GM10266 (cell line): ENCODE data around the gene ANKRD30BL.
"Not testable (repeated sequence)": the region's sequence is repeated elsewhere in the genome, so short reads cannot be mapped to it uniquely, and the experiment has no call there.

Experiments
- DNase-seq: peaks from one replicate; pipeline ENCODE4 v3.0.0; 2012; ENCODE audit errors: extremely low spot score
- CTCF ChIP-seq: IDR thresholded peaks from 2 replicates; pipeline ENCODE4 v1.5.1; 2012; ENCODE audit warnings: mild to moderate bottlenecking, low read depth; ENCODE audit not compliant: control insufficient read depth, insufficient read depth; ENCODE audit errors: missing control alignments

ANKRD30BL gene, protein sequence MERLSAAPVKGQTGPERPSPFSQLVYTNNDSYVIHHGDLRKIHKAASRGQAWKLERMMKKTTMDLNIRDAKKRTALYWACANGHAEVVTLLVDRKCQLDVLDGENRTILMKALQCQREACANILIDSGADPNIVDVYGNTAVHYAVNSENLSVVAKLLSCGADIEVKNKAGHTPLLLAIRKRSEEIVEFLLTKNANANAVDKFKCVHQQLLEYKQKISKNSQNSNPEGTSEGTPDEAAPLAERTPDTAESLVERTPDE

DNA sequence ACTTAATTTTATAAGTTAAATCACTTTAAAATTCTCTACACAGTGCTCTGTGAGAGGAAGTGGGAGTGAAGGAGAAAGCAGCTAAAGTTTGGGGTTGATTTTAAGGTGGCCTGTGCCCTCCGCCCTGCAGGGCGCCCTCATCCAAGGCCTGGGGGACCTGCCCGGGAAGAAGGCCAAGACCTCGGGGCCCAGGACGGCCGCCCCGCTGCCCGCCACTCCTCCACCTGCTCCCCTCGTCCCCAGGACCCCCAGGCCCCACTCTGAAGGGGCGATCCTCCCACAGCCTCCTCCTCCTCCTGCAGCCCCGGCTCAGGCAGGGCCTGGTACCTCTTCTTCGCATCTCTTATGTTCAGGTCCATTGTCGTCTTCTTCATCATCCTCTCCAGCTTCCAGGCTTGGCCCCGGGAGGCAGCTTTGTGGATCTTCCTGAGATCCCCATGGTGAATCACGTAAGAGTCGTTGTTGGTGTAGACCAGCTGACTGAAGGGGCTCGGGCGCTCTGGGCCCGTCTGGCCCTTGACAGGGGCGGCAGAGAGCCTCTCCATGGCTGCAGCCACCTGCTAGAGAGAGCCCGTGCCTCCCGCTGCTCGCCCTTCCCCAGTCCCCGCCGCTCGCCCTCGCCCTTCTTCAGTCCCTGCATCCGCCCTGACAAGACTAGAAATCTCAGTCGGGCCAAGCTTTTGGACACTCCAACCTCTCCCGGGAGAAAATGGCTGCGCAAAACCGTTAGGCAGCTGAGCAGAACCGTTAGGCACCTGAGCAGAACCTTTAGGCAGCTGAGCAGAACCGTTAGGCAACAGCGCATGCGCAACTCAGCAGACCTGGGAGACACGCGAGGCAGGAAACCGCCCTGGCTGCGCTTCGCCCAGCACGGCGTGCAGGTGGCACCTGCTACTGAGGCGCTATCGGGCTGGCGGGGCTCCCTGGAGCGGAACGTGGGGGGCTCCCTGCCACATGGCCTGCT lies at the start of gene ANKRD30BL:
Gene ANKRD30BL (minus strand): TSS at position 792 of the 964 bp plus-strand sequence. CDS start 247 bp downstream, at position 545.
- not testable (repeated sequence) for DNase-seq

DNA sequence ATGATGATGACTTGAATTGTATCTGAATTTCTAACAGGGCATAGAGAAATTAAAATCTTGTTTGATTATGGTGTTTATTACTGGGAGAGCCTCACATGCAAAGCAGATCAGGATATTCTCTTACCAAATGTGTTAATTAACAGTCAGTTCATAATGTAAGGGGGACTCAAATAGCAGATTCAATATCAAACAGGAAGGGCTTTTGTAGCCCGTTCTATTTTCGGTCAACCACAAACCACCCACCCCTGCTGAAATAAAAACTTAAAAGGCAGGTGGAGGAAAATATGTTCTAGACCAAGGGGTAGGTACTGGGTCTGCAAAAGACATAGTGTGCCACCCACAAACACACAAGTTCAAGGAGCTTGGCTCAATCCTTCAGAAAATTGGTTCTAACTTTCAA lies 41.1 kb upstream of the ANKRD30BL start:
- not testable (repeated sequence) for DNase-seq

DNA sequence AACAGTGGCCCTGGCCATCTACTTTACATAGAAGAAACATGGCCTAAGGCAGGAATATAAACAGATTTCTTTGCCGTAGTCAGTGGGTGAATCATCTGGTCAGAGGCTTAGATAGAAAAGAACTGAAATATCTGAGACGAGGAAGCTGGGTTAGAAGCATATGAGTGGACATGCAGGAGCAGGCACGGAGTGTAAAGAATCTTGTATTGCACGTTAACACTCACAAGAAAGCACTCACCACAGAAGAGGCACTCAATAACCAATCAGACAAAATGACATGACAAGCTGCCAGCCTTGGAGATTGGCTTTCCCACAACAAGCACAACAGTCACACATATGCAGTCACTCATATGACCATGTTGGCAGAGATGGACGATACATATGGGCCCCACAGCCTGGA lies 31.1 kb upstream of the ANKRD30BL start:
- not testable (repeated sequence) for DNase-seq

DNA sequence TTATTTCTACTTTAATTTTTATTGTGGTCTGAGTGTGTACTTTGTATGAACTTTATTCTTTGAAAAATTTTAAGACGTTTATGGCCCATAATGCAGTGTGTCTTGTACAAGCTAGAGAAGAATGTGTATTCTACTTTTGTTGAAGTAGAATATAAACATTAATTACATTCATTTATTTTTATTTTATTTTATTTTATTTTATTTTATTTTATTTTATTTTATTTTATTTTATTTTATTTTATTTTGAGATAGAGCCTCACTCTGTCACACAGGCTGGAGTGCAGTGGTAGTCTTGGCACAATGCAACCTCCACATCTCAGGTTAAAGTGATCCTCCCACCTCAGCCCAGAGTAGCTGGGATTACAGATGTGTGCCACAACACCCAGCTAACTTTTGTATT lies 5.3 kb upstream of the ANKRD30BL start:
- not testable (repeated sequence) for DNase-seq

DNA sequence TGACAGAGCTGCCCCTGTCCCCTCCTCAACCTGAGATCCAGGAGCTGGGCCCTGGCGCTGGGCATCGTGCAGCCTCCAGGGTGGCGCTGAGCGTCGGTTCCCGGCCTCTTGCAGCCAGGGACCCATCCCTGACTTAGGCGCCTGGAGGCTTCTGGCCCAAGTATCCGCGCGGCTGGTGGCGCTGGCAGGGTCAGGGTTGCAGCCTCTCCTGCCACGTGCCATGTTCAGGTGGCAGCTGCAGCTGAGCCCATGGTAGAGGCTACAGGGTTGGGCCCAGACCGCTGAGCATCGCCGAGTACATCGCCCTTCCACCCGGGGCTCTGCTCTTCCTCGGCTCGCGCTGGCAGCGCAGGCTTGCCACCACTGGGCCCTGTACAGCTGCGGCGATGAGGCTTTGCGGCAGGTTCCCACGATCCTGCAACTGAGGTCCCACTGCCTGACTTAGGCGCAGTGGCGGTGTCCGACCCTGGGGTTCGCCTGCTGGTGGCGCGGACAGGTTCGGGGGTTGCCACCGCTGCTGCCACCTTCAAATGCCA lies 441 bp upstream of the ANKRD30BL start:
- DNase-seq = not testable (repeated sequence)

DNA sequence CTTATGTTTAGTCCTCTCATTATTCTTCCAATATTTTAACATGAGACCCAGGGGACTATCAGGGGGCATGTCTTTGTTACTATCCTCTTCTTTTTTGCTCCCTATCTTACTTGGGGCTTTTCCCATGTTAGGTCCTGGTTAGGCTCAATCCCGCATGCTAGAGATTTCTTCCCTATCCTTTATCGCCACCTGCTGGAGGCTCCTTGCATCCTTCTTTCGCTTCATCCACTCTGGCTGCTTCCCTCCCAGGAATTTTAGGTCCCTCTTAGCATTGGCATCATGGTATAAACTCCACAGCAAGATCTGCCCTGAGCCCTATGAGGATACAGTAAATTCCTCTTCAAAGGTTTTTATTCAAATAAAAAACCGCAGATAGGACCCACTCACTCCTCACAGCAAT lies 15.0 kb downstream of the ANKRD30BL start:
- DNase-seq = not testable (repeated sequence)
- peak; percentile 57 for TF ChIP-seq CTCF
